ENCODE measurements around the gene FAM111B.

Gene FAM111B

GRCh38 chr11:59173080-59173963 lies 66.3 kb downstream of the FAM111B start:
- TF ChIP-seq CTCF (conservative IDR thresholded peaks at IDR 0.05) = no peak
- H3K27ac ChIP-seq = no peak overlapping the region

- TF ChIP-seq CTCF (conservative IDR thresholded peaks at IDR 0.05) = no peak
- H3K27ac ChIP-seq = no peak overlapping the region
Measured at GRCh38 chr11:59173964-59174663, 67.1 kb downstream of the FAM111B start.

GRCh38 chr11:59174664-59175033 lies 67.6 kb downstream of the FAM111B start:
- H3K27ac ChIP-seq = no peak overlapping the region
- no peak for TF ChIP-seq CTCF (conservative IDR thresholded peaks at IDR 0.05)

GRCh38 chr11:59175091-59175501 lies 68.1 kb downstream of the FAM111B start:
- no peak overlapping the region for H3K27ac ChIP-seq
- no peak for TF ChIP-seq CTCF (conservative IDR thresholded peaks at IDR 0.05)

GRCh38 chr11:59176330-59176729 lies 69.3 kb downstream of the FAM111B start:
- no peak overlapping the region for H3K27ac ChIP-seq
- no peak for TF ChIP-seq CTCF (conservative IDR thresholded peaks at IDR 0.05)

Data from VCaP (cell line).